Measurements from ENCODE around the gene GLI3.
A peak's percentile ranks its signal among the peaks of the same experiment; 100 is the strongest.

Gene GLI3

GRCh38 chr7:41977151-41977651 is 259.8 kb downstream of the GLI3 start:
- in situ Hi-C loops (cut with HindIII; ENCODE audit: low pct_ligation_motif_present, low pct_unique_long_range_greater_than_20kb, low sequenced_read_pairs) = no loop called here
- peak; percentile 60 for DNase-seq

- no peak for DNase-seq
Measured at GRCh38 chr7:41976411-41976810, 260.6 kb downstream of the GLI3 start.

GRCh38 chr7:41975849-41976248 is 261.2 kb downstream of the GLI3 start:
- no peak for DNase-seq
- in situ Hi-C loops (cut with HindIII; ENCODE audit: low pct_ligation_motif_present, low pct_unique_long_range_greater_than_20kb, low sequenced_read_pairs) = no loop called here

More at GRCh38 chr7:41976411-41976810, 260.6 kb downstream of the GLI3 start:
- in situ Hi-C loops (cut with HindIII; ENCODE audit: low pct_ligation_motif_present, low pct_unique_long_range_greater_than_20kb, low sequenced_read_pairs) = no loop called here

GRCh38 chr7:41974870-41975557 is 262.0 kb downstream of the GLI3 start:
- DNase-seq = no peak
- in situ Hi-C loops (cut with HindIII; ENCODE audit: low pct_ligation_motif_present, low pct_unique_long_range_greater_than_20kb, low sequenced_read_pairs) = no loop called here

- DNase-seq = no peak
- in situ Hi-C loops (cut with HindIII; ENCODE audit: low pct_ligation_motif_present, low pct_unique_long_range_greater_than_20kb, low sequenced_read_pairs) = no loop called here
Measured at GRCh38 chr7:41973202-41973730, 263.7 kb downstream of the GLI3 start.

- no peak for DNase-seq
- in situ Hi-C loops (cut with HindIII; ENCODE audit: low pct_ligation_motif_present, low pct_unique_long_range_greater_than_20kb, low sequenced_read_pairs) = no loop called here
Measured at GRCh38 chr7:41972776-41973175, 264.2 kb downstream of the GLI3 start.

- in situ Hi-C loops (cut with HindIII; ENCODE audit: low pct_ligation_motif_present, low pct_unique_long_range_greater_than_20kb, low sequenced_read_pairs) = no loop called here
- no peak for DNase-seq
Measured at GRCh38 chr7:41972270-41972669, 264.7 kb downstream of the GLI3 start.

- DNase-seq = no peak
- in situ Hi-C loops (cut with HindIII; ENCODE audit: low pct_ligation_motif_present, low pct_unique_long_range_greater_than_20kb, low sequenced_read_pairs) = no loop called here
Measured at GRCh38 chr7:41971640-41972187, 265.3 kb downstream of the GLI3 start.

GRCh38 chr7:41970941-41971340 is 266.1 kb downstream of the GLI3 start:
- in situ Hi-C loops (cut with HindIII; ENCODE audit: low pct_ligation_motif_present, low pct_unique_long_range_greater_than_20kb, low sequenced_read_pairs) = no loop called here
- DNase-seq = no peak

GRCh38 chr7:41969561-41970105 is 267.4 kb downstream of the GLI3 start:
- DNase-seq = no peak
- in situ Hi-C loops (cut with HindIII; ENCODE audit: low pct_ligation_motif_present, low pct_unique_long_range_greater_than_20kb, low sequenced_read_pairs) = no loop called here

- in situ Hi-C loops (cut with HindIII; ENCODE audit: low pct_ligation_motif_present, low pct_unique_long_range_greater_than_20kb, low sequenced_read_pairs) = no loop called here
- no peak for DNase-seq
Measured at GRCh38 chr7:41967156-41967555, 269.9 kb downstream of the GLI3 start.

GRCh38 chr7:41965951-41966505 is 271.0 kb downstream of the GLI3 start:
- DNase-seq = no peak
- in situ Hi-C loops (cut with HindIII; ENCODE audit: low pct_ligation_motif_present, low pct_unique_long_range_greater_than_20kb, low sequenced_read_pairs) = no loop called here

- in situ Hi-C loops (cut with HindIII; ENCODE audit: low pct_ligation_motif_present, low pct_unique_long_range_greater_than_20kb, low sequenced_read_pairs) = no loop called here
- DNase-seq = no peak
Measured at GRCh38 chr7:41964849-41965745, 271.9 kb downstream of the GLI3 start.

GRCh38 chr7:41964183-41964753 is 272.7 kb downstream of the GLI3 start:
- in situ Hi-C loops (cut with HindIII; ENCODE audit: low pct_ligation_motif_present, low pct_unique_long_range_greater_than_20kb, low sequenced_read_pairs) = no loop called here

GRCh38 chr7:41956705-41957104 is 280.3 kb downstream of the GLI3 start:
- in situ Hi-C loops (cut with HindIII; ENCODE audit: low pct_ligation_motif_present, low pct_unique_long_range_greater_than_20kb, low sequenced_read_pairs) = no loop called here
- DNase-seq = no peak

More at GRCh38 chr7:41964183-41964753, 272.7 kb downstream of the GLI3 start:
- no peak for DNase-seq

GRCh38 chr7:41955893-41956675 is 280.9 kb downstream of the GLI3 start:
- DNase-seq = peak; percentile 99
- in situ Hi-C loops (cut with HindIII; ENCODE audit: low pct_ligation_motif_present, low pct_unique_long_range_greater_than_20kb, low sequenced_read_pairs) = no loop called here

GRCh38 chr7:41955451-41955850 is 281.6 kb downstream of the GLI3 start:
- DNase-seq = no peak
- in situ Hi-C loops (cut with HindIII; ENCODE audit: low pct_ligation_motif_present, low pct_unique_long_range_greater_than_20kb, low sequenced_read_pairs) = no loop called here
